ENCODE data around the gene RAB11FIP4. TPM values are rescaled to one million over a fixed set of nuclear protein-coding genes. Genes with fewer than 3 reads are reported as not detected.

RAB11FIP4 gene
- total RNA-seq, 3 donors from 2014 or later (not counting 1 experiment from before 2014, with no cell fraction given), result 81.4 to 121 (median 102) TPM

GRCh38 chr17:31491376-31492131 is 100.1 kb downstream of the RAB11FIP4 start:
- H3K4me1 ChIP-seq (ENCODE audit: control insufficient read depth, insufficient read depth, low read length), result peaks cover 91% of the 10 kb centered on the region
- H3K9me3 ChIP-seq (ENCODE audit: control insufficient read depth, insufficient read depth, low read length), result no peaks in the 10 kb centered on the region
- intact Hi-C loops (cut with micrococcal nuclease), result loop anchor here (5.0 kb wide), 1 partner anchor 169 kb away; the partner anchor contains the start of gene EVI2A
- no peaks in the 10 kb centered on the region for H3K27me3 ChIP-seq (ENCODE audit: control insufficient read depth, insufficient read depth, low read length)
- H3K27ac Mint-ChIP-seq, result peak overlapping the region; percentile 92 to 97
- H3K36me3 ChIP-seq (ENCODE audit: control insufficient read depth, insufficient read depth, low read length), result no peaks in the 10 kb centered on the region
- 40% methylated on average over 18 of the region's 18 CpGs for WGBS (ENCODE audit: insufficient coverage)
- H3K36me3 Mint-ChIP-seq, result no peaks in the 10 kb centered on the region
- peak overlapping the region; percentile 89 for H3K27ac ChIP-seq (ENCODE audit: low read length)
- H3K27me3 Mint-ChIP-seq (ENCODE audit: low read depth in 2 of 2), result no peaks in the 10 kb centered on the region
- peaks cover 77 to 83% of the 10 kb centered on the region in 2 donors for H3K4me1 Mint-ChIP-seq
- H3K9me3 Mint-ChIP-seq, result no peaks in the 10 kb centered on the region
- ATAC-seq, result no peak
- no peak for TF ChIP-seq CTCF (IDR thresholded peaks at IDR 0.05)
- peak in 1 of 2 donors; percentile 36 for DNase-seq
- H3K4me3 Mint-ChIP-seq, result peak overlapping the region; percentile 71
- H3K4me3 ChIP-seq (ENCODE audit: low read length), result no peak overlapping the region

- DNase-seq (no peak), ATAC-seq (no peak)
- Mint-ChIP-seq H3K9me3 (no peaks in the 10 kb centered on the region), H3K27me3 (ENCODE audit: low read depth in 2 of 2) (no peaks in the 10 kb centered on the region), H3K27ac (peak overlapping the region; percentile 92 to 97), H3K36me3 (no peaks in the 10 kb centered on the region), H3K4me1 (peaks cover 81 to 83% of the 10 kb centered on the region in 2 donors), H3K4me3 (peak overlapping the region; percentile 71)
- 87% methylated on average over 5 of the region's 5 CpGs for WGBS (ENCODE audit: insufficient coverage)
- no peak for TF ChIP-seq CTCF (IDR thresholded peaks at IDR 0.05)
- Histone ChIP-seq H3K4me3 (ENCODE audit: low read length) (no peak overlapping the region), H3K4me1 (ENCODE audit: control insufficient read depth, insufficient read depth, low read length) (peaks cover 91% of the 10 kb centered on the region), H3K27me3 (ENCODE audit: control insufficient read depth, insufficient read depth, low read length) (no peaks in the 10 kb centered on the region), H3K36me3 (ENCODE audit: control insufficient read depth, insufficient read depth, low read length) (no peaks in the 10 kb centered on the region), H3K9me3 (ENCODE audit: control insufficient read depth, insufficient read depth, low read length) (no peaks in the 10 kb centered on the region), H3K27ac (ENCODE audit: low read length) (peak overlapping the region; percentile 89)
- intact Hi-C loops (cut with micrococcal nuclease), result loop anchor here (5.0 kb wide), 1 partner anchor 170 kb away; the partner anchor contains the start of gene EVI2A
Measured at GRCh38 chr17:31492206-31492605, 100.7 kb downstream of the RAB11FIP4 start.

- Mint-ChIP-seq H3K36me3 (no peaks in the 10 kb centered on the region), H3K4me1 (peaks cover 82 to 88% of the 10 kb centered on the region in 2 donors), H3K27me3 (ENCODE audit: low read depth in 2 of 2) (no peaks in the 10 kb centered on the region), H3K27ac (peak overlapping the region; percentile 92 to 97), H3K4me3 (peak overlapping the region; percentile 71), H3K9me3 (no peaks in the 10 kb centered on the region)
- intact Hi-C loops (cut with micrococcal nuclease), result loop anchor here (5.0 kb wide), 1 partner anchor 171 kb away; the partner anchor contains the start of gene EVI2A
- TF ChIP-seq CTCF (IDR thresholded peaks at IDR 0.05), result no peak
- H3K27ac ChIP-seq (ENCODE audit: low read length), result peak overlapping the region; percentile 89
- H3K4me3 ChIP-seq (ENCODE audit: low read length), result no peak overlapping the region
- H3K9me3 ChIP-seq (ENCODE audit: control insufficient read depth, insufficient read depth, low read length), result no peaks in the 10 kb centered on the region
- H3K36me3 ChIP-seq (ENCODE audit: control insufficient read depth, insufficient read depth, low read length), result no peaks in the 10 kb centered on the region
- H3K4me1 ChIP-seq (ENCODE audit: control insufficient read depth, insufficient read depth, low read length), result peaks cover 96% of the 10 kb centered on the region
- 50% methylated on average over 9 of the region's 11 CpGs for WGBS (ENCODE audit: insufficient coverage)
- DNase-seq (peak in 1 of 2 donors; percentile 73), ATAC-seq (peak in 2 of 3 donors; percentile 22 to 58)
- no peaks in the 10 kb centered on the region for H3K27me3 ChIP-seq (ENCODE audit: control insufficient read depth, insufficient read depth, low read length)
Measured at GRCh38 chr17:31492880-31493655, 101.6 kb downstream of the RAB11FIP4 start.

Data from natural killer cell (primary cell).